Measurements from ENCODE around the gene DNAAF1. TPM values are rescaled to one million over a fixed set of nuclear protein-coding genes. Genes with fewer than 3 reads are reported as not detected.

Gene DNAAF1
- total RNA-seq, 1 experiment from 2014 or later, result not detected

GRCh38 chr16:84223456-84223855 lies 78.3 kb downstream of the DNAAF1 start:
- Histone ChIP-seq H3K9me3 (ENCODE audit: control insufficient read depth, insufficient read depth, low read depth, low read length) (no peaks in the 10 kb centered on the region), H3K27me3 (ENCODE audit: control insufficient read depth, insufficient read depth, low read length) (no peaks in the 10 kb centered on the region), H3K36me3 (ENCODE audit: control insufficient read depth, insufficient read depth, low read length) (no peaks in the 10 kb centered on the region), H3K4me1 (ENCODE audit: control insufficient read depth, insufficient read depth, low read length) (peaks cover 10% of the 10 kb centered on the region; the same call in 1 of the 2 replicates), H3K27ac (ENCODE audit: low read length) (no peak overlapping the region), H3K4me3 (ENCODE audit: low read depth in 2 of 2, low read length in 2 of 2) (no peak overlapping the region)
- TF ChIP-seq TCF7L2 (IDR thresholded peaks at IDR 0.05; ENCODE audit: low read depth, low read length) (no peak), SIN3A (IDR thresholded peaks at IDR 0.05; ENCODE audit: borderline replicate concordance, insufficient read depth, low read depth, low read length) (no peak), REST (IDR thresholded peaks at IDR 0.05; ENCODE audit: insufficient read depth in 1 of 2, low read depth in 2 of 2, low read length in 1 of 2) (no peak), CTCF (IDR thresholded peaks at IDR 0.05) (no peak), POLR2AphosphoS5 (IDR thresholded peaks at IDR 0.05; ENCODE audit: low read depth, low read length) (no peak)
- ATAC-seq, result no peak
- BruUV-seq (replicated peaks), result no TSS peak
- in situ Hi-C loops (cut with HindIII; ENCODE audit: low pct_unique_long_range_greater_than_20kb, low sequenced_read_pairs), result no loop called here
- POLR2A ChIA-PET, result no interaction called here
- CTCF ChIA-PET, result no interaction called here
- DNase-seq (ENCODE audit: low read depth, low spot score), result no peak
- intact Hi-C loops (cut with micrococcal nuclease; ENCODE audit: unreplicated experiment), result no loop called here

- CTCF ChIA-PET, result no interaction called here
- H3K4me3 ChIP-seq (ENCODE audit: low read depth in 2 of 2, low read length in 2 of 2), result no peak overlapping the region
- H3K27me3 ChIP-seq (ENCODE audit: control insufficient read depth, insufficient read depth, low read length), result no peaks in the 10 kb centered on the region
- peaks cover 19% of the 10 kb centered on the region; the same call in 1 of the 2 replicates for H3K4me1 ChIP-seq (ENCODE audit: control insufficient read depth, insufficient read depth, low read length)
- TF ChIP-seq POLR2AphosphoS5 (IDR thresholded peaks at IDR 0.05; ENCODE audit: low read depth, low read length) (no peak), CTCF (IDR thresholded peaks at IDR 0.05) (no peak), SIN3A (IDR thresholded peaks at IDR 0.05; ENCODE audit: borderline replicate concordance, insufficient read depth, low read depth, low read length) (no peak), REST (IDR thresholded peaks at IDR 0.05; ENCODE audit: insufficient read depth in 1 of 2, low read depth in 2 of 2, low read length in 1 of 2) (no peak), TCF7L2 (IDR thresholded peaks at IDR 0.05; ENCODE audit: low read depth, low read length) (no peak)
- intact Hi-C loops (cut with micrococcal nuclease; ENCODE audit: unreplicated experiment), result no loop called here
- no TSS peak for BruUV-seq (replicated peaks)
- H3K9me3 ChIP-seq (ENCODE audit: control insufficient read depth, insufficient read depth, low read depth, low read length), result no peaks in the 10 kb centered on the region
- ATAC-seq (no peak), DNase-seq (ENCODE audit: low read depth, low spot score) (no peak)
- H3K27ac ChIP-seq (ENCODE audit: low read length), result no peak overlapping the region
- POLR2A ChIA-PET, result no interaction called here
- in situ Hi-C loops (cut with HindIII; ENCODE audit: low pct_unique_long_range_greater_than_20kb, low sequenced_read_pairs), result no loop called here
- H3K36me3 ChIP-seq (ENCODE audit: control insufficient read depth, insufficient read depth, low read length), result no peaks in the 10 kb centered on the region
Observed at GRCh38 chr16:84224554-84224953, 79.4 kb downstream of the DNAAF1 start.
